Esophagus (tissue), 2 donors: ENCODE data around the gene NDUFS4. TPM values are rescaled to one million over a fixed set of nuclear protein-coding genes. Genes with fewer than 3 reads are reported as not detected.

Source experiments
- H3K27ac ChIP-seq, 2 donors: one replicate each; pipeline ENCODE4 v1.5.1; 2013; ENCODE audit warnings: low read depth in 2 of 2, mild to moderate bottlenecking in 2 of 2, inconsistent platforms in 1 of 2, low read length in 1 of 2, moderate library complexity in 1 of 2
- H3K27me3 ChIP-seq, 2 donors: one replicate each; pipeline ENCODE4 v1.6.1; 2013; ENCODE audit warnings: low read length in 2 of 2, control low read depth in 1 of 2, mild to moderate bottlenecking in 1 of 2; ENCODE audit not compliant: insufficient read depth in 2 of 2, control insufficient read depth in 1 of 2
- H3K36me3 ChIP-seq, 2 donors: one replicate each; pipeline ENCODE4 v1.6.1; 2013; ENCODE audit warnings: low read length in 1 of 2; ENCODE audit not compliant: control insufficient read depth in 2 of 2, insufficient read depth in 2 of 2
- H3K4me1 ChIP-seq, 2 donors: one replicate each; pipeline ENCODE4 v1.6.1; 2013; ENCODE audit warnings: low read length in 1 of 2; ENCODE audit not compliant: control insufficient read depth in 2 of 2, insufficient read depth in 2 of 2
- H3K4me3 ChIP-seq, 2 donors: one replicate each; pipeline ENCODE4 v1.5.1; 2013; ENCODE audit warnings: low read length in 2 of 2, mild to moderate bottlenecking in 2 of 2, low read depth in 1 of 2, moderate library complexity in 1 of 2
- H3K9me3 ChIP-seq, 2 donors: one replicate each; pipeline ENCODE4 v1.6.1; 2013; ENCODE audit warnings: mild to moderate bottlenecking in 2 of 2, low read depth in 1 of 2, low read length in 1 of 2, moderate library complexity in 1 of 2; ENCODE audit not compliant: control insufficient read depth in 2 of 2, insufficient read depth in 1 of 2
- WGBS, 2 donors: extraction: QIAGEN DNeasy Blood & Tissue Kit; methylation state at CpG; one replicate each; pipeline ENCODE4 v1.1.7; 2013; 5-methylcytosine and 5-hydroxymethylcytosine counted together
- polyA plus RNA-seq, 2 donors: library from polyadenylated mRNA; stranded (reverse); fragments of 200-250 nt; gene quantifications; one replicate each; pipeline ENCODE4 v1.2.3, GENCODE V29; 2013
- donor health status: healthy with polysubstance abuse.
- donor health status: Bipolar disorder and iron deficiency.

Gene NDUFS4
- polyA plus RNA-seq, 2 donors = 39.0 to 90.3 TPM

- Histone ChIP-seq H3K4me1 (peaks cover 0 to 3% of the 10 kb centered on the region in 2 donors), H3K9me3 (no peaks in the 10 kb centered on the region), H3K4me3 (no peak overlapping the region), H3K27ac (no peak overlapping the region), H3K27me3 (no peaks in the 10 kb centered on the region), H3K36me3 (no peaks in the 10 kb centered on the region)
Measured at GRCh38 chr5:53568401-53568800, 8.0 kb downstream of the NDUFS4 start.

- no peaks in the 10 kb centered on the region for H3K9me3 ChIP-seq
- WGBS, 2 donors = 65 to 71% methylated on average over 1 of the region's 1 CpG
- H3K27me3 ChIP-seq = no peaks in the 10 kb centered on the region
- no peak overlapping the region for H3K4me3 ChIP-seq
- no peaks in the 10 kb centered on the region for H3K36me3 ChIP-seq
- peaks cover 0 to 3% of the 10 kb centered on the region in 2 donors for H3K4me1 ChIP-seq
- no peak overlapping the region for H3K27ac ChIP-seq
Measured at GRCh38 chr5:53568871-53569270, 8.4 kb downstream of the NDUFS4 start.

- Histone ChIP-seq H3K27ac (no peak overlapping the region), H3K9me3 (no peaks in the 10 kb centered on the region), H3K4me3 (no peak overlapping the region), H3K4me1 (peaks cover 0 to 2% of the 10 kb centered on the region in 2 donors), H3K36me3 (no peaks in the 10 kb centered on the region), H3K27me3 (no peaks in the 10 kb centered on the region)
- WGBS, 2 donors = 30 to 35% methylated on average over 4 of the region's 4 CpGs
Measured at GRCh38 chr5:53569453-53569852, 9.0 kb downstream of the NDUFS4 start.

- Histone ChIP-seq H3K36me3 (no peaks in the 10 kb centered on the region), H3K27ac (no peak overlapping the region), H3K4me3 (no peak overlapping the region), H3K4me1 (no peaks in the 10 kb centered on the region), H3K27me3 (no peaks in the 10 kb centered on the region), H3K9me3 (no peaks in the 10 kb centered on the region)
- 62 to 67% methylated on average over 1 of the region's 1 CpG for WGBS, 2 donors
Measured at GRCh38 chr5:53571403-53571802, 11.0 kb downstream of the NDUFS4 start.

- H3K27me3 ChIP-seq = no peaks in the 10 kb centered on the region
- no peaks in the 10 kb centered on the region for H3K4me1 ChIP-seq
- H3K4me3 ChIP-seq = no peak overlapping the region
- 91 to 94% methylated on average over 3 of the region's 3 CpGs for WGBS, 2 donors
- H3K27ac ChIP-seq = no peak overlapping the region
- H3K9me3 ChIP-seq = no peaks in the 10 kb centered on the region
- H3K36me3 ChIP-seq = no peaks in the 10 kb centered on the region
Measured at GRCh38 chr5:53575101-53575500, 14.7 kb downstream of the NDUFS4 start.

GRCh38 chr5:53575831-53576230 is 15.4 kb downstream of the NDUFS4 start:
- no peaks in the 10 kb centered on the region for H3K27me3 ChIP-seq
- no peaks in the 10 kb centered on the region for H3K4me1 ChIP-seq
- H3K4me3 ChIP-seq = no peak overlapping the region
- H3K27ac ChIP-seq = no peak overlapping the region
- no peaks in the 10 kb centered on the region for H3K9me3 ChIP-seq
- no peaks in the 10 kb centered on the region for H3K36me3 ChIP-seq

GRCh38 chr5:53576674-53577073 is 16.2 kb downstream of the NDUFS4 start:
- H3K9me3 ChIP-seq = no peaks in the 10 kb centered on the region
- WGBS, 2 donors = 68 to 71% methylated on average over 2 of the region's 2 CpGs
- no peak overlapping the region for H3K4me3 ChIP-seq
- no peaks in the 10 kb centered on the region for H3K27me3 ChIP-seq
- H3K36me3 ChIP-seq = no peaks in the 10 kb centered on the region
- no peaks in the 10 kb centered on the region for H3K4me1 ChIP-seq
- H3K27ac ChIP-seq = no peak overlapping the region

GRCh38 chr5:53578854-53579253 is 18.4 kb downstream of the NDUFS4 start:
- Histone ChIP-seq H3K27me3 (no peaks in the 10 kb centered on the region), H3K27ac (no peak overlapping the region), H3K9me3 (no peaks in the 10 kb centered on the region), H3K4me3 (no peak overlapping the region), H3K36me3 (no peaks in the 10 kb centered on the region), H3K4me1 (no peaks in the 10 kb centered on the region)
- WGBS, 2 donors = 94 to 95% methylated on average over 4 of the region's 4 CpGs

- no peak overlapping the region for H3K27ac ChIP-seq
- H3K27me3 ChIP-seq = no peaks in the 10 kb centered on the region
- 96% methylated on average over 7 of the region's 7 CpGs for whole genome bisulfite sequencing, 2 donors
- H3K4me3 ChIP-seq = no peak overlapping the region
- no peaks in the 10 kb centered on the region for H3K36me3 ChIP-seq
- H3K4me1 ChIP-seq = no peaks in the 10 kb centered on the region
- no peaks in the 10 kb centered on the region for H3K9me3 ChIP-seq
Measured at GRCh38 chr5:53580547-53580946, 20.1 kb downstream of the NDUFS4 start.

- H3K27ac ChIP-seq = no peak overlapping the region
- no peaks in the 10 kb centered on the region for H3K9me3 ChIP-seq
- no peaks in the 10 kb centered on the region for H3K27me3 ChIP-seq
- WGBS, 2 donors = 85 to 88% methylated on average over 4 of the region's 4 CpGs
- no peak overlapping the region for H3K4me3 ChIP-seq
- no peaks in the 10 kb centered on the region for H3K4me1 ChIP-seq
- H3K36me3 ChIP-seq = no peaks in the 10 kb centered on the region
Measured at GRCh38 chr5:53582225-53582624, 21.8 kb downstream of the NDUFS4 start.
